SH-SY5Y (cell line): Measurements from ENCODE around the gene HAND2.

Experiments used
- GATA2 ChIP-seq: IDR thresholded peaks from 2 replicates; pipeline ENCODE4 v1.6.1; 2011; ENCODE audit warnings: mild to moderate bottlenecking, low read depth, low read length
- GATA3 ChIP-seq: IDR thresholded peaks from 2 replicates; pipeline ENCODE4 v1.6.1; 2011; ENCODE audit warnings: low read depth, mild to moderate bottlenecking, low read length, moderate library complexity

DNA sequence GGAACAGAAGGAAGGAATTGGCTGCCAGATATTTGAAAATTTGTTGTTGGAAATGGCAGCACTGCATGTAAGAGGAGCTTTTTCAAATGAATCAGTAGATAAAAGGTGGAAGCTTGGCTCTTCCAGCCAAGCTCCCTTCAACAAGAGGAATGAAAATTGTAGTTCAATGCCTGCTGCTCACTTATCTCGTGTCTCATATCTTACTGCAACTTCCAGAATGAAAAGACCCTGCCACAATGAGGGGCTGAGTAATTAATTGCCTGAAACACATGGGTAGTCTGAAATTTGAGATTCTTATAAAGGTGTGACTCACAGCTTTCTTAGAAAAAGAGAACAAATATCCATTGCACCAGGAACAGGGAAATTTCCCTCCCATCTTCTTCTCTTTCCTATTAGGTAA, 53.0 kb downstream of the HAND2 start:
- TF ChIP-seq GATA2 (no peak), GATA3 (no peak)
